ENCODE measurements around the gene ARMC6.
A peak's percentile ranks its signal among the peaks of the same experiment; 100 is the strongest.

ARMC6 gene

DNA sequence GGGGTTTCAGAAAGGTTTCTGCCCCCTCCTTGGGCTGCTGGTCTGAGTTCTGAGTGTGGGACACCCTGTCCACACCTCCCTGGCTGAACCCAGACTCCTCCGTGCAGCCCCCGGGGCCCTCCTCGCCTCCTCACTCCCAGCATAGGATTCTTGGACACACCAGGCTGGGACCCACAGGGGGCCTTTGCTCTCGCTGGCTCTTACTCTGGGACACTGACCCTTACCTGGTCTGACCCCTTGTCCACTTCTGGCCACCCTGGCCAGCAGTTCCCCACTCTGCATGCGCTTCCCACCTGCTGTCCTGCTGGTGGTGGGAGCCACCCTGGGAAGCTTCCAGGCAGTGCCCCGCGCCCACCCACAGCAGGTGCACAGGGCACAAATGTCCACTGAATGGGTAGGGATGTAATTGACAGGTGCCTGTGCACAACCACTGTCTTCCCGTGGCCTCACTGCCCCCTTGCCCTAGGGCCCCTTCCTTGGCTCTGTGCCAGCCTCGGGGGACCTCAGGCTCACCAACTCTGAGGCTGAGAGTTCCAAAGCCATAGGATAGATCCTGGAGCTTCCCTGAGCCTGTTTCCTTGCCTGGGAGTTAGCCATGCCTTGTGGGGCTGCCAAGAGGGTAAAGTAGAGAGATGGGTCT lies 23.4 kb downstream of the ARMC6 start:
- FAIRE-seq: no peak

DNA sequence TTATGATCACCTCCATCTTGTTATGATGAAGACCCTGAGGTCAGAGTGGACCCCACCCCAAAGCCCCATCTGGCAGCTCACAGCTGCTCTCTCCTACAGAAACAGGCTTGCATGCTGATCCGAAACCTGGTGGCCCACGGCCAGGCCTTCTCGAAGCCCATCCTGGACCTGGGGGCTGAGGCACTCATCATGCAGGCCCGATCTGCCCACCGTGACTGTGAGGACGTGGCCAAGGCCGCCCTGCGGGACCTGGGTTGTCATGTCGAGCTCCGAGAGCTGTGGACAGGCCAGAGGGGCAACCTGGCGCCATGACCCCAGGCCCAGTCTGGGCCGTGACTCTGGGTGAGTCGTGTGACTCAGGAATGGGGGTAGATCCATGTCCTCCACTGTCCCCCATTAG lies 23.9 kb downstream of the ARMC6 start:
- FAIRE-seq: no peak

- FAIRE-seq: no peak
These were observed 24.3 kb downstream of the ARMC6 start for GRCh38 chr19:19057720-19058119.

DNA sequence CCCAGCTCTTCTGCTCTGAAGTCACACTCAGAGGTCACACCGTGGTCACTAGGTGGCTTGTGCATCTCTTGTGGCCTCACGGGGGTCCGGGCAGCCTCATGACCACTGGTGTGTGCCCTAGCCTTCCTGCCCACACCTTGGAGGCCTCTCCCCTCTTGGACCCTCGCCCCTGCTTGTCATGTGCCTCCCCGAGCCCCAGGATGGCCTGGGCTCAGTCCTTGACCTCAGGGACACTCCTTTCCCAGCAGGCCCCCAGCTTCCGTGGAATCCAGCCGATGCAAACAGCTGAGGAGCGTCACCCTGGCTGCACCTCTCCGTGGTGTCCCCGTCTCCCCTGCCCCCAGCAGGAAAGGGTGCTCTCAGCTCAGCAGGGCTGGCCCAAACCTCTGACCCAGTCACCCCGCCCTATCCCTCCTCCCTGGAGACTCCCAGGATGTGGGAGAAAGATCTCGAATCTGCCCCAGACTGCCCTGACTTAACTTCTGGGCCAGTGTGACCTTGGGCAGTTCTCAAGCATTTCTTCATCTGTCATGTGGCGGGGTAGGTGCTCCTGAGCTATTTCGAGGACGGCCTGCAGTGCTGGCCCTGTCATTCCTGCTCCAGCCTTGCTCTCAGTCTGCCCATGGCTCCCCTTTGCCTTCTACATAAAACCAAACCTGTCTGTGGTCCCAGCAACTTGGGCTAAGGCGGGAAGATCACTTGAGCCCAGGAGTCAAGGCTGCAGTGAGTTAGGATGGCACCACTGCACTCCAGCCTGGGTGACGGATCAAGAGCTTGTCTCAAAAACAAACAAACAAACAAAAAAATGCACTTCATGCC lies 25.8 kb downstream of the ARMC6 start:
- no peak for FAIRE-seq

GRCh38 chr19:19059837-19060611 lies 26.6 kb downstream of the ARMC6 start:
- no peak for FAIRE-seq

DNA sequence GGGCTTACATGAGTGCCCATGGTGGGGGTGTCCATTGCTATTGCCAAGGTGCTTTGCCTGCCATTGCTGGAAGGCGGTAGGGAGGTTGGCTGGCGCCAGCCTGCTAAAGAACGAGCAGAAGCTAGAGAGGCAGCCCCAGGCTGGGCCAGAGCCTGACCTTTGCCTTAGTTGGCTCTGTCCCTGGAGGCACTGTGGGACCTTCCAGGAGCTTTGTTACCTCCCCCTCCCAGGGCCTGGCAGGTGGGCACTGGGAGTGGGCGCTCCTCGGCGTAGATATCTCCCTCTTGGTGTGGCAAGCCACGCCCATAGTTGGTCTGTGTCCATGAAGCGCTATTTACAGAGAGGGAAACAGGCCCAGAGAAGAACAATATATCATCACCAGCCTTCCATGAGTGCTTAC lies 28.1 kb downstream of the ARMC6 start:
- no peak for FAIRE-seq

DNA sequence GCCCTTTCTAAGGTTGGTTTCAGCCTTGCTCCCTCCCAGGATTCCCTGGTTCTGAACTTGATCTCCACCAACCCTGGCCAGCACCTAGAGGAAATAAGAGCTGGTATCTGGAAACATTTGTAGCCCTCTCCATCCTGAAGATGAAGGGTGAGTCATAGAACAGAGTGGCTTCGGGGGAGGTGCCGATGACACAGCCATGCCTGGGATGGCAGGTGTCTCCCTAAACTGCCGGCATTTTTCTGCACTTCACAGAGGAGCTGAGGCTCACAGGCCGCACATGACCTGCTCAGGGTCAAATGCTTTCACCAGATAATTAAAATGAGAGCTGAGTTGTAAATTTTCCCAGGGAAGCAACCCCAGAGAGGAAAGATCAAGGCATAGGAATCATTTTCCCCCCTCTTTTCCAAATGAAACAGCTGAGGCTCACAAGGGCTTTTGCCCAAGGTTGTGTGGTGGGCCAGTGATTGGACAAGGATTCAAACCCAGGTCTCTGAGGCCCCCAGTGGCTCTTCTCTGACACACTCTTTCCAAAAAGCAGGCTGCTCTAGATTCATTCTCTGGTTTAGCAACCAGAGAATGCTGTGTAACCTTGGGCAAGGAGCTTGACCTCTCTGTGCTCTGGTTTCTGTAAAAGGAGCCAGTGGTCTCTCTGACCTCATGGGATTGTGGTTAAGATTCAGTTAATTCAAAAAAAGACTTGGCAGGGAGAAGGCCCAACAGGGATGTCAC lies 29.2 kb downstream of the ARMC6 start:
- no peak for FAIRE-seq

DNA sequence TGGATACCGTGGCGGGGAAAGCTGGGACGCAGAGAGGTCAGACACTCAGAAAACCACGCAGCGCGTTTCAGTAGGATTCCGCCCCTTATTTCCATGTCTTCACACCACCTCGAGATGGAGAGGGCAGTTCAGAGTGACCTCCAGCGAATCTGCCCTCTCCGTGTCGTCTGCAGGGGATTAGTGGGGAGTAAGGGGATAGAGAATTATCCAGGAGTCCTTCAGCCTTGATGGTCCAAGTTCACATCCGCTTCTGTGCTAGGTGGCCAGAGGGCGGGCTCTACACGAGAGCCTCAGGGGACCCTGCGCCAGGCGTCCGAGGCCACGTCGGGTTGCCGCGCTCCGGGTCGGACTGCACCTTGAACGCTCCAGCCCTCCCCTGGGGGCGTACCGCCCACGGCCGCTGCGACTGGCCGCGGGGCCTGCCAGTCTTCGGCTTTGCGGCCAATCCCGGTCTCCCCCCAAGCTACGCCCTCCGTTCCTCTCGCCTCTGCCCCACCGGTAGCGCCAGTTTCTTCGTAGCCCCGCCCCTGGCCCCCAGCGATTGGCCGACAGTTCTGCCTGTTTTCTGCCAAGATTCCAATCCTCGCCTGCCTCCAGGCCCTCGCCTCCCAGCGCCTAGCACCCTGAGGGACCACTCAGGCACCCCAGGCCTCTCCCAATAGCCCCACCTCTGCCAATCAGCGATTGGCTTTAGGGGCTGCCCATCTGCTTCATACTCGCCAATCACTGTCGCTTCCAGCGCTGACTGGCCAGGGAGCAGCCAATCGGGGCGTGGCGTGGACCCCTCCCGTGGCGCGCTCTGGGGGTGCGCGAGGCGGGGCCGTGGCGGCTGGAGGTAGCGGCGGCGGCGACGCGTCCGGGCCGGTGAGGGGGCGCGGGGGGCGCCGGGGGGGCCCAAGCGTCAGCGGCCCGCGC lies 30.0 kb downstream of the ARMC6 start, which contains the start of gene SLC25A42:
TSS of gene SLC25A42 (plus strand) at position 812 of the 915 bp plus-strand sequence. CDS start 32,131 bp downstream, outside the sequence.
- FAIRE-seq: peak; percentile 96

GRCh38 chr19:19064098-19064722 lies 30.8 kb downstream of the ARMC6 start:
- no peak for FAIRE-seq

GRCh38 chr19:19064811-19065745 lies 31.7 kb downstream of the ARMC6 start:
- FAIRE-seq: no peak

DNA sequence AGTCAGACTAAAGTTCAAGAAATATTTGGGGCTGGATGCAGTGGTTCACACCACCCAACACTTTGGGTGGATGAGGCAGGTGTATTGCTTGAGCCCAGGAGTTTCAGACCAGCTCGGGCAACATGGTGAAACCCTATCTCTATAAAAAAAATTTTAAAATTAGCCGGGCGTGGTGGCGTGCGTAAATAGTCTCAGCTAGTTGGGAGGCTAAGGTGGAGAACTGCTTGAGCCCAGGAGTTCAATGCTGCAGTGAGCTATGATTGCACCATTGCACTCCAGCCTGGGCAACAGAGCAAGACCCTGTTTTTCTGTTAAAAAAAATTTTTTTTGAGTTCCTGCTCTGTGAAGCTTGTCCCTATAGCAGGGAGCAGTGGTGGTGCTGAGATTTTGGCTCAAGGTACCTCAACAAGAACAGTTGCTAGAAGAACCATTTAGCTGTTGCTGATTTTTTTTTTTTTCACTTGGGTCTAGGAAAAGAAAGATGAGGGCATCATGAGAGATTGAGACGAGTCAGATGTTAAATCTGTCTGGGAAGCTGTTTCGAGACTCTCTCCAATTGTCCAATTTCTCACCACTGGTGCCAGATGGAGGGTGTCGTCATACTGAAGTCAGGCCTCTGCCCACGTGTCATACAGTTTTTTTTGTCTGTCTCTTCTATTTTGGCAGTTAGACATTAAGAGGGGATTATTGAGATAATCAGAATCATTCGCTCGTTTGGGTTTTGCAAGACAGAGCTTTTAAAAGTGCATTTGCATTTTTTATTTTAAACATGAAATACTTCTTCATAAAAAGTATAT lies 34.1 kb downstream of the ARMC6 start:
- no peak for FAIRE-seq

DNA sequence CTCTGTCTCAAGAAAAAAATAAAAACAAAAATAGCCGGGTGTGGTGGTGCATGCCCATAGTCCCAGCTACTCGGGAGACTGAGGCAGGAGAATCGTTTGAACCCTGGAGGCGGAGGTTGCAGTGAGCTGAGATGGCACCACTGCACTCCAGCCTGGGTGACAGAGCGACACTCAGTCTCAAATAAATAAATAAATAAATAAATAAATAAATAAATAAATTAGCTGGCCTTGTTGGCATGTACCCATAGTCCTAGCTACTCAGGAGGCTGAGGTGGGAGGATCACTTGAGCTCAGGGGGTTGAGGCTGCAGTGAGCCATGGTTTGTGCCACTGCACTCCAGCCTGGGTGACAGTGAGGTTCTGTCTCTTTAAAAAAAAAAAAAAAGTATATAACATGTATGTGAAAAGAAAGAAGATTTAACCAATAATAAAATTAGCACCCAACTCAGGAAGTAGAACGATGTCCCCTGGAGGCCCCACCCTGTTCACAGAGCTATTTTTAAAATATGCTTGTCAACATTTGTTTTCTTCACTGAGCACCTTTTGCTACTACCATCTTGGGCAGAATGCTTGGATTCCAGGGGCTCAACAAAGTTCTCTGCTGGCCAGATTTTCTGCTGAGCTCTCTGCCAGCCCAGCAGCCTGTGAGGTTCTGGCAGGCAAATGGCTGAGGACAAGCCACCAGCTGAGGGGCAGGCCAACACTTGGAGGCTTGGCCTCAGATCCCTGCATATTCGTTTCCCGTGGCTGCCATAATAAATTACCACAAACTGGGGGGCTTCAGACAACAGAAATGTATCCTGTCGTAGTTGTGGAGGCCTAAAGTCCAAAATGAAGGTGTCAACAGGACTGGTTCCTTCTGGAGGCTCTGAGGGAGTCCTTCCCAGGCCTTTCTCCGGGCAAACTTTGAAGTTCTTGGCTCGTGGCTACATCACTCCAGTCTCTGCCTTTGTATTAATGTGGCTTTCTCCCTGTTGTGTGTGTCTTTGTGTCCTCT lies 35.6 kb downstream of the ARMC6 start:
- no peak for FAIRE-seq

DNA sequence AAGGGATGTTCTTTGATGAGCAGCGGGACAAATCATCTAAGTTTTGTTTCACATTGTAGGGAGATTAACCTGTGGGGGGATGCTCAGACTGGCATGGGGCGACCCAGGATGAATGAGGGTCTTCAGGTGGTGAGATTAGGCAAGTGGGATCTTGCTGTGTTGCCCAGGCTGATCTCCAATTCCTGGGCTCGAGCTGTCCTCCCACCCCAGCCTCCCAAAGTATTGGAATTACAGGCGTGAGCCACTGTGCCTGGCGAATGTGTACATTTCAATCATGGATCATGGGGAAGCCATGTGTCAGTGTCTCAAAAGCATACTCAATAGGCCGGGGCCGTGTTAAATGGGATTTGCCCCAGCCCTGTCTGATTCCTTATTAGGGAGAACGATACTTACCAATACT lies 38.5 kb downstream of the ARMC6 start:
- FAIRE-seq: no peak

DNA sequence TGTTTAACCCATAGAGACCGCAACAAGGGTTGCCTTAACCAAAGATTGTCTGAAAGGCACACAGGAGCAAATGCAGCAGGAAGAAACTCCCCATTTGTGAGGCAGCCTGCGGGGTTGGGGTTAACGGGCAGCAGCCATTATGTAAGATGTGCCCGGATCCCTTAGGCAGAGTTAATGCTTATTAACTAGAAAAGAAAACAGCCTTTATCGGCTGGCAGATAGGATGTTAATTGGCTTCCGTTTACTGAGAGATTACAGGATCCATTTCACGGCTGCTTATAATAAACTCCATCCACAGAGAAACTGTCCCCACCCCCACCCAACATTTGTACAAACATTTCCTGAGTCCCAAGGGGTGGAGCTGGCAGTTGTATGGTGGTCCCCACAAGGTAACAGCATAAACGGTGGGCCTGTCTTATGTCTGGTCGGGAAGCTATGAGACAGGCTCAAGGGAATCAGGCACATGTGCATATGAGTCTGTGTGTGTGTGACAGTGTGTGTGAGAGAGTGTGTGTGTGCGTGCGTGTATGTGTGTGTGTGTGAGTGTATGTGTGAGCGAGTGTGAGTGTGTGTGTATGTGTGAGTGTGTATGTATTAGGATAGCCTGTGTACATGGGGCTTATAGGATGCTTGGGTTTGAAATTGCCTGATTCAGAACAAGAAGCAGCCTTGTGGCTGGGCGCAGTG lies 40.9 kb downstream of the ARMC6 start:
- no peak for FAIRE-seq

- FAIRE-seq: no peak
These were observed 41.7 kb downstream of the ARMC6 start for GRCh38 chr19:19075126-19075525.

- FAIRE-seq: no peak
These were observed 43.1 kb downstream of the ARMC6 start for GRCh38 chr19:19076476-19076875.

DNA sequence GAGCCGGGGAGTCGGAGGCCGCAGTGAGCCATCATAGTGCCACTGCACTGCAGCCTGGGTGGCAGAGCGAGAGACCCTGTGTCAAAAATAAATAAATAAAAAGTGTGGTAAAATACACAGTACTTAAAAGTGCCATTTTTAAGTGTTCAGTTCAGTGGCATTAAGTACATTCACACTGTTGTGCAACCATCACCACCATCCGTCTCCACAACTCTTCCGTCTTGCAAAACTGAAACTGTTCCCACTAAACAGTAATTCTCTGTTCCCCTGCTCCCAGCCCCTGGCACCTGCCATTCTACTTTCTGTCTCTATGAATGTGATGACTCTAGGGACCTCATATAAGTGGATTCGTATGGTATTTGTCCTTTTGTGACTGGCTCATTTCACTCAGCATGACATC lies 43.7 kb downstream of the ARMC6 start:
- FAIRE-seq: no peak
